Fibroblast of lung (primary cell): ENCODE data around the gene TRAT1.

Experiments
- CTCF ChIP-seq, 2 donors: IDR thresholded peaks in 1 of 2; conservative IDR thresholded peaks in 1 of 2; 1 replicate in 1 of 2; 2 replicates in 1 of 2; pipeline ENCODE4 v1.5.1; 2011 to 2012; ENCODE audit warnings: low read length in 2 of 2, control low read depth in 1 of 2, inconsistent platforms in 1 of 2, low read depth in 1 of 2, mild to moderate bottlenecking in 1 of 2
- EZH2 ChIP-seq: IDR thresholded peaks from 2 replicates; pipeline ENCODE4 v1.5.1; 2012; ENCODE audit warnings: low read length, control low read depth, mild to moderate bottlenecking; ENCODE audit errors: missing control alignments

- TF ChIP-seq CTCF (conservative IDR thresholded peaks at IDR 0.05 in 1 of 2, IDR thresholded peaks at IDR 0.05 in 1 of 2; ENCODE audit: low read depth in 1 of 2, low read length in 2 of 2) (no peak), EZH2 (no peak)
Observed at GRCh38 chr3:108894981-108895380, 72.4 kb downstream of the TRAT1 start.
